GM21786 (cell line): ENCODE data around the gene EIF4A3.

ENCODE experiments used
- ATAC-seq: cut with Tn5 transposase; IDR thresholded peaks from one replicate; pipeline ENCODE4 v1.9.1; 2021; ENCODE audit not compliant: unreplicated experiment

The EIF4A3 gene

GRCh38 chr17:80138856-80139426 is 8.0 kb downstream of the EIF4A3 start:
- no peak for ATAC-seq

GRCh38 chr17:80137131-80137530 is 9.8 kb downstream of the EIF4A3 start:
- ATAC-seq = no peak

GRCh38 chr17:80133626-80133970 is 13.3 kb downstream of the EIF4A3 start:
- no peak for ATAC-seq

- no peak for ATAC-seq
Measured at GRCh38 chr17:80132906-80133625, 13.9 kb downstream of the EIF4A3 start.

GRCh38 chr17:80130992-80131391 is 15.9 kb downstream of the EIF4A3 start:
- ATAC-seq = no peak

GRCh38 chr17:80129006-80129565 is 17.8 kb downstream of the EIF4A3 start:
- ATAC-seq = no peak

GRCh38 chr17:80126449-80126715 is 20.5 kb downstream of the EIF4A3 start:
- ATAC-seq = no peak

- ATAC-seq = no peak
Measured at GRCh38 chr17:80125656-80126448, 21.1 kb downstream of the EIF4A3 start.

- no peak for ATAC-seq
Measured at GRCh38 chr17:80124351-80124981, 22.5 kb downstream of the EIF4A3 start.

- ATAC-seq = no peak
Measured at GRCh38 chr17:80123791-80124190, 23.1 kb downstream of the EIF4A3 start.

- no peak for ATAC-seq
Measured at GRCh38 chr17:80122926-80123505, 23.9 kb downstream of the EIF4A3 start.

GRCh38 chr17:80122026-80122575 is 24.8 kb downstream of the EIF4A3 start:
- ATAC-seq = no peak

GRCh38 chr17:80119839-80120238 is 27.1 kb downstream of the EIF4A3 start:
- ATAC-seq = no peak

GRCh38 chr17:80119271-80119791 is 27.6 kb downstream of the EIF4A3 start:
- ATAC-seq = no peak

- ATAC-seq = no peak
Measured at GRCh38 chr17:80118601-80119270, 28.2 kb downstream of the EIF4A3 start.

- ATAC-seq = no peak
Measured at GRCh38 chr17:80117491-80118401, 29.2 kb downstream of the EIF4A3 start.

- no peak for ATAC-seq
Measured at GRCh38 chr17:80116921-80117380, 30.0 kb downstream of the EIF4A3 start.

- no peak for ATAC-seq
Measured at GRCh38 chr17:80116276-80116920, 30.5 kb downstream of the EIF4A3 start.

- no peak for ATAC-seq
Measured at GRCh38 chr17:80115159-80115558, 31.8 kb downstream of the EIF4A3 start.
